GM21423 (cell line): Measurements from ENCODE around the gene ZDHHC7.

ENCODE experiments used
- ATAC-seq: cut with Tn5 transposase; IDR thresholded peaks from one replicate; pipeline ENCODE4 v1.9.1; 2021; ENCODE audit warnings: mild to moderate bottlenecking, moderate library complexity; ENCODE audit not compliant: unreplicated experiment

The ZDHHC7 gene

DNA sequence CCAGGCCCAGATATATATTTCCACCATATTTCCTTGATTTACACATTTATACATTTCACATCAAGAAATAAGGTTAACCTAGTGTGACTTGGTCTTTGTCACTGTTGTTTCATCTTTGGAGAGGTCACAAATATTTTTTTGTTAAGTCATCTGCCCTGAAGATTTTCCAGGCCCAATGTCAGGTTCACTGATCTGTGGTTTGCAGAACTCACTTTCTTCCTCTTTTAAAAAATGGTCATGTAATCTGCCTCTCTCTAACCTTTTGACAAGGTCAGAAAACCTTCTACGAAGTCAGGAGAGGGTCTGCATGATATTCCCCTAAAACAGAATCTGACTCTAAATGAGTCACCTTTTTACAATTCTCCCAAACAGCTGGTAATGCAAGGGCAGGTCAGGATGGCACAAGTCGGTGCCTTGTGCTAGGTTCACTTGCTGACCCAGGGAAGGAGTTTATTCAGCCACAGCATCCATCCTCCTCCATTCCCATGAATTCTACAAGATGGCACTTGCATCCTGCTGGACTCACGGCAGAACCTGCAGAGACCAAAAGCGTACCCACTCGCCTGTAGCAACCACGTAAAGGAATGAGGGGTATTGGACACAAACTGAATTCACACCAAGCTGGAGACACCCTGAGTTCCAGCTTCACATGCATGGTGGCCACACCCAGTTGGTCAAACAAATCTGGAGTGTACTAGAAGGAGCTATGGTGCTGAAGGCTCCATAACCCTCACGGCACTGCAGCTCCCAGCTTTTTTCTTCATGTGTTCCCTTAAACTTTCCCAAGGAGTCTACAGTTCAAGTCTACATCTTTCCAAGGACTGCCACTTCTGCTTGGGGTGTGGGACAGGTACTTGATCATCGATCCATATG lies 14.7 kb upstream of the ZDHHC7 start:
- no peak for ATAC-seq

DNA sequence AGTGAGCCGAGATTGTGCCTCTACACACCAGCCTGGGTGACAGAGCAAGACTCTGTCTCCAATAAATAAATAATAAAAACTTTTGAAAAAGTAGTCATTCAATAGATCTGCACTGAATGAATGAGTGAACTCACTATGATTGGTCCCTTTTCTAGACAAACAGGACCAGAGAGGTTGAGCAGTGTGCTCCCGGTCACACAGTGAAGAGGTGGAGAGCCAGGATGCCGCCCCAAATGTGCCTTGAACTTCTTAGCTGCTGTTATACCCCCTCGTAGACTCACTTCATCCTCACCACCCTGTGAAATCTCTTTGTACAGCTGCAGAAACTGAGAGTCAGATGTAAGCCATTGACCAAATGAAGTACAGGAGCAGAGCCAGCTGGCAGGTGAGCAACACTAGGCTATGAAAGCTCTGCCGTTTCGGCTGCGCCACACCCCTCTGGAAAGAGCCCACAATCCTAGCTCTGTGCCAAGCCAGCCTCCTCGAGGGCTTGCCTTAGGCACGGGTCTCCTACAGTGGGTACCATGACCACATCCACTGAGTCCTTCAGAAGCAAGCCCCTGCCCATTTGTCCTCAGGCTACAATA lies 8.4 kb upstream of the ZDHHC7 start:
- no peak for ATAC-seq

DNA sequence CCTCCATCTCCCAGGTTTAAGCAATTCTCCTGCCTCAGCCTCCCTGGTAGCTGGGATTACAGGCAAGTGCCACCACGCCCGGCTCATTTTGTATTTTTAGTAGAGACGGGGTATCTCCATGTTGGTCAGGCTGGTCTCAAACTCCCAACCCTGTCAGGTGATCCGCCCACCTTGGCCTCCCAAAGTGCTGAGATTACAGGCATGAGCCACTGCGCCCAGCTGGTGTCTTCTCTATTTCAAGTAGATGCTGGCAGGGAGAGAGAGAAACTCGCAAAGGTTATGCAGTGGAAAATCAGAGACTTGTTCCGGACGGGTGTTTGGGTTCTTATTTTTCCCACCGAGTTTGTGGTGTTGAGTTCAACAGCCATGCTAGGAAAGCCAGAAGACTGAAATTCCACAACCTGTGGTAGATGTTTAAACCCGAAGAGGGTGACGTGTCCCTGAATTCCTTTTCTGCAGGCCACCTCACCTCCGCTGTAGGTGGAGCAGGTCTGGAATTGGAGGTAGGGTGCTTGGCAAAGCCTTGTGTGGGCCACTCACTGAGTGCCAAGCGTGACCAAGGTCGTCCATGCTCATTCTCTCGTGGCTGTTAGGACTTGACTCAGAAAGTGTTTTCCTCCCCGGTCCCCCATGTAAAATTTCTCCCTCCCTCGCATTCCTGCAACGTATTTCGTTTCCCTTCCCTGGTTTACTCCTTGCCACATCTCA lies 7.3 kb upstream of the ZDHHC7 start:
- ATAC-seq: no peak

DNA sequence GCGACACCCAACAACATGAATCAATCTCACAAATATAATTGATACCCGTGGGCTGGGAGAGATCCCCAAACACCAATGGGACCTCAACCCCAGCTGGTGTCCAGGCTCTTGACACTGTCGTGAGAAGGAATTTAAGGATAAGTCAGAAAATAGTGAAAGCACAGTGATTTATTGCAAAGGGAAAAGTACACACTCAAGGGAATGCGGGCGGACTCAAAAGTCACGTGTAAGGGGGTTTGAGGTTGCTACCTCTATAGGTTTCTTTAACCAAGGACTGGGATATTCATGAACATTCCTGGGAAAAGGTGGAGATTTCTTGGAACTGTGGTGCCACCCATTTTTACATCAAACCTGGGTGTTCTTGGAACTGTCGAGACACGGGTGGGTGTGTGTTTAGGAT lies 6.3 kb upstream of the ZDHHC7 start:
- no peak for ATAC-seq

DNA sequence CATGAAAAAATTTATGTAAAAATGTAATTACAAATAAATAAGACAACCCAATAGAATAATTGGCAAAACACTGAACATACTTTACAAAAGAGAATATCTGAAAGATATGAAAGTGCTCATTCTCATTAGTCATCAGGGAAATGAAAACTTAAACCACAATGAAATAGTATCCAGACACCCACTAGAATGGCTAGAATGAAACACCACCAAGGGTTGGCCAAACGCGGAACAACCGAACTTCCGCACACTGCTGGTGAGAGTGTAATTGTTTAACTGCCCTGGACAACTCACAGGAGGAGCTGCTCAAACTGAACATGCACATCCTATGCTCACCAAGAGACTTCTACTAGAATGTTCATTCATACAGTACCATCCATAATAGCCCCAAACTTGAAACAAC lies 5.8 kb upstream of the ZDHHC7 start:
- no peak for ATAC-seq

DNA sequence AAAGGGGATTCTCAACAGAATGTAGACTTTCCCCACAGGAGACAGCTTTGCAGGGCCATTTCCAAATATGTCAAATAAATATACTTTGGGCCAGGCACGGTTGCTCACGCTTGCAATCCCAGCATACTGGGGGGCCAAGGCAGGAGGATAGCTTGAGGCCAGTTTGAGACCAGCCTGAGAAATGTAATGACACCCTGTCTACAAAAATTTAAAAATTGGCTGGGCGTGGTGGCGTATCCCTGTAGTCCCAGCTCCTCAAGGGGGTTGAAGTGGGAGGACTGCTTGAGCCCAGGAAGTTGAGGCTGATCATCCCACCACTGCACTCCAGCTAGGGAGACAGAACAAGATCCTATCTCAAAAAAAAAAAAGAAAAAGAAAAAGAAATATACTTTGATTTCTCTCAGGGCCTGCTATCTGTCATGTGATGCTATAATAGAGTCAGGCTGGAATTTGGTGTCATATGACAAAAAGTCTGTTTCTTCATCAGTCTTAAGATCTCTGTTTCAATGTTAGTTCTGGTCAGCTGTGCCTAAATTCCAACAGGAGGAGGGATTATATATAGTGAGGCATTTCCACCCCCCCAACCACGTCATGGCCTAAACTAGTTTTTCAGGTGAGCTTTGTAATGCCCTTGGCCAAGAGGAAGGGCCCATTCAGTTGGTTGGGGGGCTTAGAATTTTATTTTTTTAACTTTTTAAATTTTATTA lies 4.3 kb upstream of the ZDHHC7 start:
- no peak for ATAC-seq

DNA sequence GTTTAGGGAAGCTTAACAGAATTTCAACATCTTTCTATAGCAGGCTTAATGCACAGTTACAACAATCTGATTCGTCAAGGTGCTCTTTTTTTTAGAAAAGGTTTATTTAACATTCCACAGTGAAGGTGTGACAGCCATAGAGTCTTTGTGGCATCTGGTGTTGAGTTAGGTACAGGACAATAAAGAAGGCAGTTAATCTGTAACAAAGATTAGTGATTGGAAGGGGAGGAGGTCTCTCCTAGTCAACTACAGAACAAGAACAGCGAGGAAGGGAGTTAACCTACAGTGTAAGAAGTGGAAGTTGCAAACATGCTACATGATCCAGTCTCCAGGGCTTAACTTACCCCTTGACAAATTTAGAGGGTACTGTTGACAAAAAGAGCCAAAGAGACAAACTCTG lies 3.0 kb upstream of the ZDHHC7 start:
- no peak for ATAC-seq

DNA sequence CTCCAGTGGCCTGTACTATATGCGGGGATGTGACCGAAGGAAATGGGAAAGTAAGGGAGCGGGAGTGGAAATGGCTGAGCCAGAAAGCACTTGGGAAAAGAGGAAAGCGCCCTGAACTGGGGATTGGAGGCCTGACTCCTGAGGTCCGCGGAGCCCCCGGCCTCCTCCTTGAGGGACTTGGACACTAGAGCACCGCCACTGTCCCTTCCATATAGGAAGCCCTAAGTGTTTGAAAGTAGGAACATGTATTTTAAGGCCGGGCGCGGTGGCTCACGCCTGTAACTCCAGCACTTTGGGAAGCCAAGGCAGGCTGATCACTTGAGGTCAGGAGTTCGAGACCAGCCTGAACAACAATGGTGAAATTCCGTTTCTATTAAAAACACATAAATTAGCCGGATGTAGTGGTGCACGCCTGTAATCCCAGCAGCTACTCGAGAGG lies 530 bp upstream of the ZDHHC7 start:
- no peak for ATAC-seq

DNA sequence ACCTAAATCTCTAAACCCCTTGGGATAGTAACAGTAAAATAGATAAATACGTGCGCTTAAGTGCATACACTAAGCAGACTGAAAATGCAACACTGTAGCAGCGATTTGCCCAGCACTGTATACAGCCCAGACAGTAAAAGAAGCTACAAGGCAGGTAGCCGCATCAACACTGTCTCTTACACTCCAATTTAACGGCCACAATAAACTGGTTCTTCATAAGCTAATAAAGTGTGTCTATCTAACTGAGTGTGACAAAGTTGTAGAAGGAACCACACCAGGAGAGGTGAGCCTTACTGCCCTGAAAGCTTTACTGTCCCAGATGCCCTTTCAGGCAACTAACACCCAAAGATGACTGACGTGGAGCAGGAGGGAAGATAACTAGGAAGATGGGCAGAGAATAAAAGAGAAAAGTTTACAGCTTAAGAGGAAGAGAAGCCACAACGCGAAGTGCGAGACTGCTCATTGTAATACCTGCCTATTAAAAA lies 847 bp downstream of the ZDHHC7 start:
- no peak for ATAC-seq

DNA sequence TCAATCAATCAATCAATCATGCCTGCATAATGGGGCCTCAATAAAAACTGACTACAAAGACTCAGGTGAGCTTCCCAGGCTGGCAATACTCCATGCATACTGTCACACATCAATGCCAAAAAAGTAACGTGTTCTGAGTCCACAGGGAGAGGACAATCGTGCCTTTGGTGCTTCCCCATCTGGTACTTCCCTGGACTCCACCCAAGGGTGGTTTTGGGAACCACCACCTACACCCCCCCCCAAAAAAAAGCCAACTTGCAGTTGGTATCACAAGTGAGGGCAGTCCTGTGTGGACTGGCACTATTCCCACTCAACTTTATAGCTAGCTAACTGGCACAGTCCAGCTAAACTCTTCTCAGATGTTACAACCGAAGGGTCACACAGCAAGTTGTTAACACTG lies 3.1 kb downstream of the ZDHHC7 start:
- no peak for ATAC-seq

DNA sequence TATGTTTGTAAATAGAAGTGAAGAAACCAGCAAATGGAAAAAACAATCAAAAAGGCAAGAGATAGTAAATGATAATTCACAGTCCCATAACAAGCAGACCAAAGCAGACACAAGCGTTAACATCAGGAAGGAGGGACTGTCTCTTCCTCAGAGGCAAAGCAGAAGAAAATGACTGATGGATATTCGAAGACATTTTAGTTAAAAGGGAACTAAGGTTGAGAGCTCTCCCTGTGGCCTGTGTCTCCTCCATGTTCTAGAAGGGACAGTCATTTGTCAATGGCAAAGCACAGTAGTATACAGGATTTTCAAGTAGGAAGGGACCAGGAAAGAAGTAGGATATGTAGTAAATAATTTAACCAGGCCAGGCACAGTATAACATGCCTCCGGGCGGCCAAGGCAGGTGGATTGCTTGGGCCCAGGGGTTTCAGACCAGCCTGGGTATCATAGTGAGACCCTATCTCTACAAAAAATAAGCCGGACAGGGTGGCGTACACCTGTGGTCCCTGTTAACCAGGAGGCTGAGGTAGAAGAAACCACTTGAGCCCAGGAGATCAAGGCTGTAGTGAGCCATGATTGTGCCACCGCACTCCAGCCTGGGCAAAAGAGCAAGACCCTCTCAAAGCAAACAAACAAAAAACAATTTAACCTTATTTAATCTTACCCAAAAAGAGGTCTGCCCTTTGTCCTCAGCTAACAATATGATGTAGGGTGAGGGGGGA lies 3.7 kb downstream of the ZDHHC7 start:
- no peak for ATAC-seq

DNA sequence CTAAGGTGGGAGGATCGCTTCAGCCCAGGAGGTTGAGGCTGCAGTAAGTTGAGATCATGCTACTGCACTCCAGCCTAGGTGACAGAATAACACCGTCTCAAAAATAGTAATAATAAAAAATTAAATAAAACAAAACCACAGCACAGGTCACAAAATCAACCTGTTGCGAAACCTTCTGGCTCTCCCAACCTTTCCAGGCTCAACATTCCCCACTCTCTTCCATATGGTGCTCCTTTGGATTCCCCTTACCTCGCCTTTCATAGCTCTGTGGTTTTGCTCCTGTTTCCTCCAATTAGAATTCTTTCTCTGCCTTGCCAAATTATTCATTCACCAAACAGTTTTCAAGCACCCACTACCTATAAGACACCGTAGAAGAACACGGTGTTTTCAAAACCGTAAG lies 4.7 kb downstream of the ZDHHC7 start:
- no peak for ATAC-seq

DNA sequence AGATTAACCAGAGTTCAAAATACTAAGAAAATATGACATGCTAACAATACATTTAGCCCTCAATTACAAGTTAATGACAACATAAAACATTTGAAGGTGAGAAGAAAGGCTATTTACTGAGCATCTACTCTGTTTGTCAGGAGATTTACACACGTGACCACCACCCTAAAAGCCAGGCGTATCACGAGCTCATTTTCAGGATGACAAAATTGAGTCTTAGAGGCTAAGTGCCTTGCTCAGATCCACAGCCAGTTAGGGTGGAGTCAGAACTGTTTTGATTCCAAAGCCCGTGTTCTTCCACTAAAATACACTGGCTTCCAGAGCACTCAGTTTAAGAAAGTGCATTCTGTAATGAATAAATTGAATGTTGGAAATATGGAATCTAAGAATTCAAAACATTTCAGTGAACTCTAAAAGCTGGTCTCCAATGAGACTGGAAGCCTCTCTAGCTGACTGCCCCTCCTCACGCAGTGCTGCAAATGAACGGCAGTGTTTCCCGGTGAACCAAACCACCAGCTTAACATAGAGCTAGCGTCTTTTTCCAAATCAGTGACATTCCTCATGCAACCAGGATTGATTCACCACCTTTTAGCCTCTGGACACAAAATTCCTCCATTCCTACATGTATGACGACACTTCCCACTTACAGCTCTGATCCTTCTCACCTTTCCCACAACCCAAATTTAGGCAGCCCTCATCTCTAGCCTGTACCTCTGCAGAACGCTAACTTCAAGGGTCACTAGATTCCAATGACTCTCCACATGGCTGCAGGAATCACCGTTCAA lies 5.9 kb downstream of the ZDHHC7 start:
- no peak for ATAC-seq

DNA sequence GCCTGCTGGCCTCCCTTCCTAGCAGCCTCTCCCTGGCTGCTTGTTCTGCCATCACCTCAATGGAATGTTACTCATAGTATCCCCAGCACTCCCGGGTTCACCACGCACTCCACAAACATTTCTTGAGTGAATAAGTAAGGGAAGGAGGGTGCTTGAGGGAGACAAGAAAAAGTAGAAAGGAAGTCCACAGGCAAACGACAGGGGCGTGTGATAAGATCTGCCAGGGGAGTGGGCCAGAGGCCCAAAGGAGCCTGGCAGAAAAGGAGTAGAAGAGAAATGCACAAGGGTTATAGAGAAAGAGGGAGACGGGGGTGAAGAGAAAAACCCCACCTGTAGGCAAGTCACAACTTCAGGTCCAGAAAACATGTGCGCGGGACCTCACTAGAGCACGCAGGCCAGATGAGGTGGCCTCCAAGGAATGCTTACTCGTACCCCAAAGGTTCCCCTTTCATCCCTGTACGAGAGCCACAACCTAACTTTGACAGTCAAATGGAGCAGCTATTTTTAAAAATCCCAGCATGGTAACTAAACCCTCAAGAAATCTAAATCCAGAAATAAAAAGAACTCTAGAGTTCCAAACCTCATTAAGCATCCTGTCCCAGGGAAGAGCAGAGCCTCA lies 6.6 kb downstream of the ZDHHC7 start:
- no peak for ATAC-seq

DNA sequence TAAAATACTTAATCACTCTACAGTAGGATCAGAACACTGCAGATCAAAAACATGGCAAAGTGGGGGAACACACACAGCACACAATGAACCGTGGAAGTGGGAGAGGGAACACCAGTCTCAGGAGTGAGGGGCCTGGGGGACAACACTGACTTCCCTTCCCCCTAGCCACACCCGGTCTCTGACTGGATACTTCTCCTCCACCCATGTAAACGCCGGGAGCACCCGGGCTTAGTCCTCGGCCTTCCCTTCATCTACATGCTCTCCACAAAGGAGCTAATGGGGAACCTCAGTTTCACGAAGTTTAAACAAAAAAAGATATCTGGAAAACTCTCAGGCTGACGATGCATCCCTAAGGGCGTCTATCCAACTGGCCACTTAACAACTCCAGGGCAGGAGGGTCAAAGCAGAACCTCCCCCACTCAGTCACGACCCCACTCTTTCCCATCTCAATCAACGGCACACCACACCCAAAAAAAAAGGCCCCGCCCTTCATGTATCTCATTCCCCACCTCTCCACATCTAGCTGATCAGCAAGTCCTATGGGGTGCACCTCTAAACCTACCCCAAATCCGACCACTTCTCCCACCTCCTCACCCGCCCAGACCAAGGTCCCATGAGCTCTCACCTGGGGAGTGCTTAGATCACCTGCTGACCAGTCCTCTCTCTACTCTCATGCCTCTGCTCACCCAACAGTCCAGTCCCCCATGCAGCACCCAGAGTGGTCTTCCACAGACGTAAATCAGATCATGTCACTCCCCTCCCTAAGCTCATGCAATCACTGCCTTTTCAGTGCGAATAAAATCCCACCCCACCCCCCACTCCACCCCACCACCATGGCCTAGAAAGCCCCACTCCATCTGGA lies 7.4 kb downstream of the ZDHHC7 start:
- ATAC-seq: no peak

DNA sequence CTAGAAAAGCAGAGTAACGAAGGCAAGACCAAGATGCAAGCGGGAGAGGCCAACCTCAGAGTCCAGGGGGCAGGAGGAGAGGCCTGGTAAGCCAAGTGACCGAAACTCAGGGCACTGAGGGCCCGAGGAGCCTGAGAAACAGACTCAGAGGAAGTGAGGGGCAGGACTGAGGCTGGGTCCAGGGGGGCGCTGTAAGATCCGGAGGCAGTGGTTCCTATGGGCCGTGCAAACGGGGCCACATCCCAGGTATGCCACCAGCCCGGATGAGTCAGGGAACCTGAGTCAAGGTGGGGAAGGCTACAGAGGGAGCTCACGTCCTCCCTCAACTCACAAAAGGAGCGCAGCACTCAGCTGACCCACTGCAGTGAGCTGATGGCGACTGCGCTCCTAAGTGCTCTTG lies 8.3 kb downstream of the ZDHHC7 start:
- ATAC-seq: no peak

DNA sequence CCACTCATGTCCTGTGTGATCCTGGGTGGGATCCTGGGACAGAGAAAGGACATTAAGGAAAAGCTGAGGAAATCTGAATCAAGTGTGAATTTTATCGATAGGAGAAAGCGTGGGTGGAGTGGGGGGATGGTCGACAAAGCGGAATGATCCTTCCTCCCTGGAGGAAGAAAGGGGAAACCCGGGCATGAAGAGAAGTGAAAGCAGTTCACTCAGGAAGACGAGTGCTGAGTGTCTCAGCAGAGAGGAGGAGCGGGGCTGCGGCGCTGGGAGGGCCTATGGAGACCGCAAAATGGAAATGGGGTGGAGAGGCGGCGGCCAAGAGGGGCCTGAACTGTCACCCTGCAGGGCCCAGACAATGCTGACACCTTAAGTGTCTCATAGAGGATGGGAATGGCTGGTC lies 8.7 kb downstream of the ZDHHC7 start:
- no peak for ATAC-seq

DNA sequence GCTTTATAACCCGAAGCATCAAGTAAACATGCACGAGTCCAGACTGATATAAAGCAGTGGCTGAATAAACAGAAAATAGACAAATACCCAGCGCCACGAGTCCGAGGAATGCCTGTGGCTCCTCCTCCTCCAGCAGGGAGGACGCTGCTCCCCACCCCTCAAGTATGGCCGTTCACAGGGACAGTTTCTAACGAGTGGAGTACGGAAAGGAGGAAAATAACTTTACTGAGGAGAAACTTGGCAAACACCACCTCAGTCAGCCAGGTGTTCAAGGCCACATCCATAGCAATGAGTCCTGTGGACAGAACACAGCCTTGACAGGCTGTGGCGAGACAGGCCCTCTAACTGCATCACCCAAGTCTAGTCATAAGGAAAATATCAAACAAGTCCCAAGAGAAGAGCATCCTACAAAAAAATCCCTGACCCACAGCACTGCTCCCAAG lies 9.2 kb downstream of the ZDHHC7 start:
- no peak for ATAC-seq
